Natural killer cell (primary cell): ENCODE measurements around the gene CCDC15. TPM values are rescaled to one million over a fixed set of nuclear protein-coding genes. Genes with fewer than 3 reads are reported as not detected.

Experiments used
- ATAC-seq, 3 donors: fragments of 150-1000 bp in 2 of 3; fragments of 200-7000 bp in 1 of 3; cut with Tn5 transposase; 1 replicate in 1 of 3; 2 replicates in 2 of 3; pipeline ENCODE4 v1.10.0; 2021; ENCODE audit warnings: mild to moderate bottlenecking in 2 of 3, moderate library complexity in 2 of 3
- DNase-seq, 2 donors: peaks; one replicate each; pipeline versions ENCODE4 v3.0.0 to v3.0.0-alpha.2; 2013 to 2021; ENCODE audit warnings: mixed read lengths in 1 of 2
- H3K27ac ChIP-seq: one replicate; pipeline ENCODE4 v1.5.1; 2013; ENCODE audit warnings: mild to moderate bottlenecking, low read length
- H3K27me3 ChIP-seq: one replicate; pipeline ENCODE4 v1.6.1; 2013; ENCODE audit warnings: low read length; ENCODE audit not compliant: control insufficient read depth, insufficient read depth
- H3K36me3 ChIP-seq: one replicate; pipeline ENCODE4 v1.6.1; 2013; ENCODE audit warnings: low read length; ENCODE audit not compliant: control insufficient read depth, insufficient read depth
- H3K4me1 ChIP-seq: one replicate; pipeline ENCODE4 v1.6.1; 2013; ENCODE audit warnings: low read length; ENCODE audit not compliant: control insufficient read depth, insufficient read depth
- H3K4me3 ChIP-seq: one replicate; pipeline ENCODE4 v1.5.1; 2013; ENCODE audit warnings: low read length
- H3K9me3 ChIP-seq: one replicate; pipeline ENCODE4 v1.6.1; 2013; ENCODE audit warnings: low read length; ENCODE audit not compliant: control insufficient read depth, insufficient read depth
- H3K27ac Mint-ChIP-seq, 2 donors: one replicate each; pipeline ENCODE4 v1.8.0; 2022; ENCODE audit warnings: mild to moderate bottlenecking in 2 of 2, mixed read lengths in 2 of 2, moderate library complexity in 1 of 2
- H3K27me3 Mint-ChIP-seq, 2 donors: one replicate each; pipeline ENCODE4 v1.8.0; 2022; ENCODE audit warnings: low read depth in 2 of 2, mixed read lengths in 2 of 2
- H3K36me3 Mint-ChIP-seq: one replicate; pipeline ENCODE4 v1.8.0; 2022; ENCODE audit warnings: mixed read lengths
- H3K4me1 Mint-ChIP-seq, 2 donors: one replicate each; pipeline ENCODE4 v1.8.0; 2022; ENCODE audit warnings: mixed read lengths in 2 of 2
- H3K4me3 Mint-ChIP-seq: one replicate; pipeline ENCODE4 v1.8.0; 2022; ENCODE audit warnings: mild to moderate bottlenecking, moderate library complexity, mixed read lengths
- H3K9me3 Mint-ChIP-seq, 2 donors: one replicate each; pipeline ENCODE4 v1.8.0; 2022; ENCODE audit warnings: mixed read lengths in 2 of 2
- WGBS: methylation state at CpG from one replicate; pipeline ENCODE4 v1.1.7; 2013; ENCODE audit warnings: missing lambda C conversion rate; ENCODE audit not compliant: insufficient coverage; 5-methylcytosine and 5-hydroxymethylcytosine counted together
- intact Hi-C: fragments of 100-400 bp; cut with micrococcal nuclease; formaldehyde crosslinking; loops from one replicate; pipeline ENCODE4 v1.14.2; 2022
- total RNA-seq, 4 donors: library from RNA; stranded (reverse); fragments of 120-200 nt in 1 of 4; gene quantifications; one replicate each; pipeline versions ENCODE4 v1.2.3 to v1.2.4, GENCODE V29; 2013 to 2022
- TF ChIP-seq, protein P1 (sequence below): fragments of 200-600 bp; IDR thresholded peaks from one replicate; pipeline ENCODE4 v1.8.0; 2022; ENCODE audit warnings: antibody characterized with exemption

Gene CCDC15
- total RNA-seq, 3 donors from 2014 or later (not counting 1 experiment from before 2014, with no cell fraction given) = 3.8 to 4.7 (median 3.9) TPM

DNA sequence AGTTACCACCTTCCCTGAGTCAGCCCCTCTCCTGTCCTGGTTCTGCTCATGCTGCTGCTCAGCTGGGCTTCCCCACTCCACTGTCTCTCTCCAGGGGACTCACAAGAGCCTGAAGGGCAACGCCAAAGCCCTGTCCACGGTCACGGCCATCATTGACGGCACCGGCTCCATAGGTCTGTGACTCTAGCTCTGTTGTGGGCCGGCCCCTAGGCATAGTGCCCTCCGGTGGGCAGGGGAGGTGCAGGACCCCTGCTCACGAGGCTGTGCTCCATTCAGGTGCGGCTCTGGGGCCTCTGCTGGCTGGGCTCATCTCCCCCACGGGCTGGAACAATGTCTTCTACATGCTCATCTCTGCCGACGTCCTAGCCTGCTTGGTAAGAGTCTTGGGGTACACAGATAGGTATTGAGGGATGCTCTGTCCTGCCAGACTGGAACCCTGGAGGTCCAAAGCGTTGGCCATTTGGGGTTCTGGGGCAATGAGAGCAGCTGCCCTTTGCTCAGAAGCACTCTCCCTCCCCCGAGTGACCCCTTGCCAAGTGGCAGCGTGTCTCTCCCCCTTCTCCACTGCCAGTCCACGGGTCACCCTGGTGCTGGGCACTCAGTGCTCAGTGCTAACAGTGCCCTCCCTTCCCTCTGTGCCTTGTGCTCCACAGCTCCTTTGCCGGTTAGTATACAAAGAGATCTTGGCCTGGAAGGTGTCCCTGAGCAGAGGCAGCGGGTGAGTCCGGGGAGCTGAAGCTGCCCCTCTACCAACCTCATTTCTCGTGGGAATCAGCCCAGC, 131.5 kb downstream of the CCDC15 start:
- H3K4me1 ChIP-seq = no peaks in the 10 kb centered on the region
- no peaks in the 10 kb centered on the region for H3K36me3 Mint-ChIP-seq
- no peaks in the 10 kb centered on the region for H3K27me3 Mint-ChIP-seq
- no peak for ATAC-seq
- no peaks in the 10 kb centered on the region for H3K9me3 ChIP-seq
- H3K4me3 ChIP-seq = no peak overlapping the region
- no peak overlapping the region for H3K27ac Mint-ChIP-seq
- WGBS = 88% methylated on average over 20 of the region's 20 CpGs
- H3K4me1 Mint-ChIP-seq = no peaks in the 10 kb centered on the region
- H3K27me3 ChIP-seq = no peaks in the 10 kb centered on the region
- TF ChIP-seq, protein P1, sequence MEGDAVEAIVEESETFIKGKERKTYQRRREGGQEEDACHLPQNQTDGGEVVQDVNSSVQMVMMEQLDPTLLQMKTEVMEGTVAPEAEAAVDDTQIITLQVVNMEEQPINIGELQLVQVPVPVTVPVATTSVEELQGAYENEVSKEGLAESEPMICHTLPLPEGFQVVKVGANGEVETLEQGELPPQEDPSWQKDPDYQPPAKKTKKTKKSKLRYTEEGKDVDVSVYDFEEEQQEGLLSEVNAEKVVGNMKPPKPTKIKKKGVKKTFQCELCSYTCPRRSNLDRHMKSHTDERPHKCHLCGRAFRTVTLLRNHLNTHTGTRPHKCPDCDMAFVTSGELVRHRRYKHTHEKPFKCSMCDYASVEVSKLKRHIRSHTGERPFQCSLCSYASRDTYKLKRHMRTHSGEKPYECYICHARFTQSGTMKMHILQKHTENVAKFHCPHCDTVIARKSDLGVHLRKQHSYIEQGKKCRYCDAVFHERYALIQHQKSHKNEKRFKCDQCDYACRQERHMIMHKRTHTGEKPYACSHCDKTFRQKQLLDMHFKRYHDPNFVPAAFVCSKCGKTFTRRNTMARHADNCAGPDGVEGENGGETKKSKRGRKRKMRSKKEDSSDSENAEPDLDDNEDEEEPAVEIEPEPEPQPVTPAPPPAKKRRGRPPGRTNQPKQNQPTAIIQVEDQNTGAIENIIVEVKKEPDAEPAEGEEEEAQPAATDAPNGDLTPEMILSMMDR = no peak
- no peaks in the 10 kb centered on the region for H3K9me3 Mint-ChIP-seq
- H3K36me3 ChIP-seq = no peaks in the 10 kb centered on the region
- no peak overlapping the region for H3K4me3 Mint-ChIP-seq
- H3K27ac ChIP-seq = no peak overlapping the region
- intact Hi-C loops = no loop called here
- no peak for DNase-seq

DNA sequence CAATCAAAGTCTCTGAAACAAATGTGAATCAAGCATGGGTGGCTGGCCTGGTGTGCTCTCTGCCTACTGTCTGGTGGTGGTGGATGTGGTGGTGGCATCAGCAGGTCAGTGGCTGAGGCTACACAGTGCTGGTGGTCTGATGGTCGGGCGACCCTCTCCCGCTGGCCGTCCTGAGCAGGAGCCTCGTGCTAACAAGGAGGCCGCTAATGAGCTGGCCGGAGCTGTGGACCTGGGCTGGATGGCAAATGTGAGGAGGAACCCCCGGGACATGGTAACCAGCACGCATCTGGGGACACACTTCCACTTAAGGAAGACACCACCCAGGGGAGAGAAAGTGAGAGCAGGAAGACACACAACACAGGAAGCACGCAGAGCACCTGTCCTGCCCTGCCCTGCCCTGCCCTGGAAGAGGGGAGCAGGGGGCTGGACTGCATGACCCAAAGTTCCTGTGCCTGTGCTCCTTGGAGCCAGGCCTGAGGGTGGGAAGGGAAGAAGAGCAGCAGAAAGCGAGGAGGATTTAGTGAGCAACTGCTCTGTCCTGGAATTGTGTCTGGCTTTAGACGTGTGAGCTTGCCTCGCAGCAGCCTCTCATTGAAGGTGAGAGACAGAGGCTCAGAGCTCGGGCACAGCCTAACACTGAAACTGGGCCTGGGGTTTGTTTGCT, 132.8 kb downstream of the CCDC15 start:
- Mint-ChIP-seq H3K27me3 (no peaks in the 10 kb centered on the region), H3K4me3 (no peak overlapping the region), H3K36me3 (no peaks in the 10 kb centered on the region), H3K27ac (no peak overlapping the region), H3K9me3 (no peaks in the 10 kb centered on the region), H3K4me1 (peaks cover 0 to 6% of the 10 kb centered on the region in 2 donors)
- Histone ChIP-seq H3K4me1 (no peaks in the 10 kb centered on the region), H3K9me3 (no peaks in the 10 kb centered on the region), H3K27ac (no peak overlapping the region), H3K27me3 (no peaks in the 10 kb centered on the region), H3K4me3 (no peak overlapping the region), H3K36me3 (no peaks in the 10 kb centered on the region)
- ATAC-seq = no peak
- 94% methylated on average over 13 of the region's 14 CpGs for WGBS
- no peak for DNase-seq
- TF ChIP-seq, protein P1 = no peak
- intact Hi-C loops = no loop called here

DNA sequence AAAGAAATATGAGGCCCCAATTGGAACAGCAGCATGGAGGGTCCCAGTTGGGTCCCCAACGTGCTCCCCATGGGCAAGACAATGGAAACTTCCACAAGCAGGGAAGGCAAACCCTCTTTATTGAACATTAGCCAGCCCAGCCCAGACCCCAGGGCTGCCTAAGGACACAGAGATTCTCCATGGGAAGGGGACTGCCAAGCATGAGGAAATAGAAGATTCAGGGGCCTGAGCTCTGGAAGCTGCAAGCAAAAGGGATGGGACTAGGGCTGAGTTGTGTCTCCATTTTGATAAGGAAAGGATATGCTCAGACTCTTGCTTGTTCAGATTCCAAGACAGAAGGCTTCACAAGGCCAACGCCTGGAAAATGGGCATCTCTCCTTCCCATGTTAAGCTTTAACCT, 134.1 kb downstream of the CCDC15 start:
- no peaks in the 10 kb centered on the region for H3K27me3 Mint-ChIP-seq
- Histone ChIP-seq H3K36me3 (no peaks in the 10 kb centered on the region), H3K4me3 (no peak overlapping the region), H3K9me3 (no peaks in the 10 kb centered on the region), H3K4me1 (no peaks in the 10 kb centered on the region), H3K27me3 (no peaks in the 10 kb centered on the region), H3K27ac (no peak overlapping the region)
- no peaks in the 10 kb centered on the region for H3K36me3 Mint-ChIP-seq
- no peak for ATAC-seq
- H3K9me3 Mint-ChIP-seq = no peaks in the 10 kb centered on the region
- TF ChIP-seq, protein P1 = no peak
- no peak overlapping the region for H3K4me3 Mint-ChIP-seq
- WGBS = 88% methylated on average over 2 of the region's 2 CpGs
- no peak overlapping the region for H3K27ac Mint-ChIP-seq
- no peak for DNase-seq
- intact Hi-C loops = no loop called here
- H3K4me1 Mint-ChIP-seq = peaks cover 0 to 6% of the 10 kb centered on the region in 2 donors
